ENCODE data around the gene RAB39A. TPM values are rescaled to one million over a fixed set of nuclear protein-coding genes. Genes with fewer than 3 reads are reported as not detected.

RAB39A gene
- total and polyA plus RNA-seq, 9 of the 15 experiments (the other 6 are each of a cell fraction or from before 2014, with no cell fraction given): not detected

DNA sequence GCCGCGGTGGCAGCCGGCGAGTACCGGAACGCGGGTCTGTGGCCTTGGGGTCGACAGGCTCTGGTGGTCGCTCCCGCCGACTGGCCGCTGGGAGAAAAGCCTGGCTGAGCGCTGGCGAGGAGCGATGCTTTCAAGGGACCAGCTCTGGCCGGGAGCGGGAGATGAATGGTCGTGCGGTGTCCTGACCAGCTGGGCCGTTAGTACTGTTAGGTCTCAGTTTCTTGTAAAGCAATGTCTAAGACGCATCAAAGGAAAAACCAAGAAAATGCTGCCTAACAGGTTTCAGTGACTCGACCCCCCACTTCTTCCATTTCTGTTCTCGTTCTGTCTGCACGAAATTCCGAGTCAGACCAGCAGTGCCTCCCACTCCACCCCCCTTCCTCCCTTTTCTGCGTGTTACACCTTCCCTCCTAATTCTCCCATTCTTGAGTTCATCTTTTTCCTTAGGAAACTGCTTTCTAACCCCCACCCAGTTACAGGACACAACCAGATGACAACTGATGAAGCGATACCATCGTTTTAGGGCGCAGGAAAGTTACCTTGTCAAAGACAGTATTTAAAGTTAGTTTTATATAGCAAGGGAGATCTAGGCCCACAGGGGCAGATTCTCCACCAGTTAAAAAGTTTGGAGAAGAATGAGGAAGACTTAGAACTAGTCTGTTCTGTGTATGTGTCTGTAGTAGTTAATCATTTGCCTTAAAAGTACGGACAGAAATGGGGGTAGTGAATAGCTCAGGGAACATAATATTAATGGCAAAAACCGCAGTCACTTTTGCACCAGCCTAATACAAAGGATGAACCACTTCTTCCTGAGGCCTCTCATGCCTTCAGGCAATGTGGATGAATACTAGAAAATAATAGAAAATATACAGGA is 81.5 kb downstream of the RAB39A start:
- Histone ChIP-seq H3K27ac (ENCODE audit: extremely low read depth, low read depth, low read length) (peak overlapping the region; percentile 99), H4K20me1 (replicated peaks; ENCODE audit: control insufficient read depth, insufficient read depth, low read length) (no peaks in the 10 kb centered on the region), H2AFZ (ENCODE audit: low read depth, low read length) (peak overlapping the region; percentile 98), H3K36me3 (ENCODE audit: control insufficient read depth, insufficient read depth, low read length) (peaks cover 11% of the 10 kb centered on the region; the same call in 2 of the 3 replicates), H3K4me1 (replicated peaks in 1 of 2; ENCODE audit: control insufficient read depth in 2 of 2, insufficient read depth in 2 of 2, low read length in 2 of 2) (peaks cover 16 to 24% of the 10 kb centered on the region in 2 experiments; a peak in 3 of 5 replicates), H3K27me3 (ENCODE audit: control insufficient read depth in 2 of 2, insufficient read depth in 2 of 2, low read length in 2 of 2) (no peaks in the 10 kb centered on the region), H3K4me3 (peak overlapping the region; percentile 90), H3K9ac (ENCODE audit: insufficient read depth in 1 of 2, low read depth in 2 of 2, low read length in 2 of 2) (peak overlapping the region; percentile 99 to 100), H3K9me3 (replicated peaks; ENCODE audit: control insufficient read depth, insufficient read depth, low read depth, low read length) (no peaks in the 10 kb centered on the region), H3K79me2 (ENCODE audit: control insufficient read depth, insufficient read depth, low read length) (peaks cover 61% of the 10 kb centered on the region), H3K9me1 (ENCODE audit: control insufficient read depth, insufficient read depth, low read length) (no peaks in the 10 kb centered on the region), H3K4me2 (ENCODE audit: insufficient read depth, low read length) (peak overlapping the region; percentile 96)
- BruUV-seq (replicated peaks): TSS peak; percentile 56
- in situ Hi-C loops (cut with MboI) (loop anchor here (10.0 kb wide), 1 partner anchor 645 kb away; no protein-coding TSS in a partner anchor), intact Hi-C loops (cut with micrococcal nuclease) (loop anchor here (2.0 to 5.0 kb wide), 3 partner anchors 17 to 638 kb away; partner anchors contain the start of genes ATM and NPAT)
- POLR2A ChIA-PET: interaction anchor here (0.6 to 1.4 kb wide), 13 partner anchors 10 to 213 kb away, joined by 3 to 11 read pairs (median 3); partner anchors contain the start of genes ATM and NPAT
- 0% methylated on average over 28 of the region's 31 CpGs for WGBS (ENCODE audit: insufficient coverage, low coverage, missing lambda C conversion rate)
- CTCF ChIA-PET (ENCODE audit: low intra/inter-chr PET ratio): interaction anchor here (0.9 kb wide), 1 partner anchor 639 kb away, joined by 3 read pairs; no protein-coding TSS in a partner anchor
- FAIRE-seq (peak; percentile 51), DNase-seq (ENCODE audit: extremely low read depth in 1 of 4, low spot score in 3 of 4) (peak in 3 of 4 experiments; percentile 23 to 53 (median 29)), ATAC-seq (peak; percentile 30)
- TF ChIP-seq, protein P1, sequence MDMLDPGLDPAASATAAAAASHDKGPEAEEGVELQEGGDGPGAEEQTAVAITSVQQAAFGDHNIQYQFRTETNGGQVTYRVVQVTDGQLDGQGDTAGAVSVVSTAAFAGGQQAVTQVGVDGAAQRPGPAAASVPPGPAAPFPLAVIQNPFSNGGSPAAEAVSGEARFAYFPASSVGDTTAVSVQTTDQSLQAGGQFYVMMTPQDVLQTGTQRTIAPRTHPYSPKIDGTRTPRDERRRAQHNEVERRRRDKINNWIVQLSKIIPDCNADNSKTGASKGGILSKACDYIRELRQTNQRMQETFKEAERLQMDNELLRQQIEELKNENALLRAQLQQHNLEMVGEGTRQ (CRISPR knock-in tag; IDR thresholded peaks at IDR 0.05): no peak
- TF ChIP-seq, protein P2, sequence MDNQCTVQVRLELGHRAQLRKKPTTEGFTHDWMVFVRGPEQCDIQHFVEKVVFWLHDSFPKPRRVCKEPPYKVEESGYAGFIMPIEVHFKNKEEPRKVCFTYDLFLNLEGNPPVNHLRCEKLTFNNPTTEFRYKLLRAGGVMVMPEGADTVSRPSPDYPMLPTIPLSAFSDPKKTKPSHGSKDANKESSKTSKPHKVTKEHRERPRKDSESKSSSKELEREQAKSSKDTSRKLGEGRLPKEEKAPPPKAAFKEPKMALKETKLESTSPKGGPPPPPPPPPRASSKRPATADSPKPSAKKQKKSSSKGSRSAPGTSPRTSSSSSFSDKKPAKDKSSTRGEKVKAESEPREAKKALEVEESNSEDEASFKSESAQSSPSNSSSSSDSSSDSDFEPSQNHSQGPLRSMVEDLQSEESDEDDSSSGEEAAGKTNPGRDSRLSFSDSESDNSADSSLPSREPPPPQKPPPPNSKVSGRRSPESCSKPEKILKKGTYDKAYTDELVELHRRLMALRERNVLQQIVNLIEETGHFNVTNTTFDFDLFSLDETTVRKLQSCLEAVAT (IDR thresholded peaks at IDR 0.05): peak; percentile 42 to 45; a peak in 1 of 4 replicates
- TF ChIP-seq, protein P3, sequence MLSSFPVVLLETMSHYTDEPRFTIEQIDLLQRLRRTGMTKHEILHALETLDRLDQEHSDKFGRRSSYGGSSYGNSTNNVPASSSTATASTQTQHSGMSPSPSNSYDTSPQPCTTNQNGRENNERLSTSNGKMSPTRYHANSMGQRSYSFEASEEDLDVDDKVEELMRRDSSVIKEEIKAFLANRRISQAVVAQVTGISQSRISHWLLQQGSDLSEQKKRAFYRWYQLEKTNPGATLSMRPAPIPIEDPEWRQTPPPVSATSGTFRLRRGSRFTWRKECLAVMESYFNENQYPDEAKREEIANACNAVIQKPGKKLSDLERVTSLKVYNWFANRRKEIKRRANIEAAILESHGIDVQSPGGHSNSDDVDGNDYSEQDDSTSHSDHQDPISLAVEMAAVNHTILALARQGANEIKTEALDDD (IDR thresholded peaks at IDR 0.05): peak; percentile 61
- no peak for TF ChIP-seq CBX8 (IDR thresholded peaks at IDR 0.05; ENCODE audit: borderline replicate concordance, extremely low read depth, low read depth, low read length, poor library complexity, severe bottlenecking)
- no peak for TF ChIP-seq RBM22 (IDR thresholded peaks at IDR 0.05; ENCODE audit: low read depth, low read length, poor library complexity, severe bottlenecking)
- TF ChIP-seq, protein P4, sequence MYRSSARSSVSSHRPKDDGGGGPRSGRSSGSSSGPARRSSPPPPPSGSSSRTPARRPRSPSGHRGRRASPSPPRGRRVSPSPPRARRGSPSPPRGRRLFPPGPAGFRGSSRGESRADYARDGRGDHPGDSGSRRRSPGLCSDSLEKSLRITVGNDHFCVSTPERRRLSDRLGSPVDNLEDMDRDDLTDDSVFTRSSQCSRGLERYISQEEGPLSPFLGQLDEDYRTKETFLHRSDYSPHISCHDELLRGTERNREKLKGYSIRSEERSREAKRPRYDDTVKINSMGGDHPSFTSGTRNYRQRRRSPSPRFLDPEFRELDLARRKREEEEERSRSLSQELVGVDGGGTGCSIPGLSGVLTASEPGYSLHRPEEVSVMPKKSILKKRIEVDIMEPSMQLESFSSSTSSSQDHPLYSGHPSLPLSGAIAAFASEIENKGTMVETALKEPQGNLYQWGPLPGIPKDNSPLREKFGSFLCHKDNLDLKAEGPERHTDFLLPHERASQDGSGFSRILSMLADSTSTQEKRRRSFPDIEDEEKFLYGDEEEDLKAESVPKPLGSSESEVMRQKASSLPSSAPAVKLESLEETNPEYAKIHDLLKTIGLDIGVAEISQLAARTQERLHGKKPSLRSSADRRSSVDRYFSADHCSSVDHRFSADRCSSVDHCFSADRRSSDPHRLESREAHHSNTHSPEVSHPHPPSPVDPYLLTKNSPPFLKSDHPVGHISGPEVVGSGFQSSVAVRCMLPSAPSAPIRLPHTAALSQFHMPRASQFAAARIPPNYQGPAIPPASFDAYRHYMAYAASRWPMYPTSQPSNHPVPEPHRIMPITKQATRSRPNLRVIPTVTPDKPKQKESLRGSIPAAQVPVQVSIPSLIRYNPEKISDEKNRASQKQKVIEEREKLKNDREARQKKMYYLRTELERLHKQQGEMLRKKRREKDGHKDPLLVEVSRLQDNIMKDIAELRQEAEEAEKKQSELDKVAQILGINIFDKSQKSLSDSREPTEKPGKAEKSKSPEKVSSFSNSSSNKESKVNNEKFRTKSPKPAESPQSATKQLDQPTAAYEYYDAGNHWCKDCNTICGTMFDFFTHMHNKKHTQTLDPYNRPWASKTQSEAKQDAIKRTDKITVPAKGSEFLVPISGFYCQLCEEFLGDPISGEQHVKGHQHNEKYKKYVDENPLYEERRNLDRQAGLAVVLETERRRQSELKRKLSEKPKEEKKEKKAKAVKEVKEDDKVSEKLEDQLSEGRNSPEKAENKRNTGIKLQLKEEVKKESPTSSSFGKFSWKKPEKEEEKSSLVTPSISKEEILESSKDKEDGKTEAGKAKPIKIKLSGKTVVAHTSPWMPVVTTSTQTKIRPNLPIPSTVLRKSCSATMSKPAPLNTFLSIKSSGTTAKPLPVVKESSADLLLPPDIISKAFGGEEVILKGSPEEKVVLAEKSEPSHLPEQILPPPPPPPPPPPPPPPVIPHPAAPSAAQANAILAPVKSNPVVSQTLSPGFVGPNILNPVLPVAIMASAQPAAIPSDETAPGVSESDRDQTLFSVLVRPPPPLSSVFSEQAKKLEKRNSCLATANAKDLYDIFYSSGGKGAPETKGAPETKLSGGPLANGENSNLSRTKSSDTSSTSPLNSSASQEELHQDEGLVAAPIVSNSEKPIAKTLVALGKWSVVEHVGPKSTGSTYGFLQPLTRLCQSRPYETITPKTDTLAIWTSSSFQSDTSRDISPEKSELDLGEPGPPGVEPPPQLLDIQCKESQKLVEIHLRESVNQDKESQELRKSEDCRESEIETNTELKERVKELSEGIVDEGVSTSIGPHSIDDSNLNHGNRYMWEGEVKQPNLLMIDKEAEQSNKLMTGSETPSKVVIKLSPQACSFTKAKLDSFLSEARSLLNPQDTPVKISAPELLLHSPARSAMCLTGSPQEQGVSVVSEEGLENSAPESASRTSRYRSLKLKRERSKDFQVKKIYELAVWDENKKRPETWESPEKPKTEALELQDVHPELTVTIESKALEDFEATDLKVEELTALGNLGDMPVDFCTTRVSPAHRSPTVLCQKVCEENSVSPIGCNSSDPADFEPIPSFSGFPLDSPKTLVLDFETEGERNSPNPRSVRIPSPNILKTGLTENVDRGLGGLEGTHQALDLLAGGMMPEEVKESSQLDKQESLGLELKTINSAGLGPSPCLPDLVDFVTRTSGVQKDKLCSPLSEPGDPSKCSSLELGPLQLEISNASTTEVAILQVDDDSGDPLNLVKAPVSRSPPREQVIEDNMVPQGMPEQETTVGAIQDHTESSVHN (IDR thresholded peaks at IDR 0.05; ENCODE audit: borderline replicate concordance in 1 of 2, low read depth in 1 of 2): no peak
